ENCODE data around the gene RARB.

The RARB gene

DNA sequence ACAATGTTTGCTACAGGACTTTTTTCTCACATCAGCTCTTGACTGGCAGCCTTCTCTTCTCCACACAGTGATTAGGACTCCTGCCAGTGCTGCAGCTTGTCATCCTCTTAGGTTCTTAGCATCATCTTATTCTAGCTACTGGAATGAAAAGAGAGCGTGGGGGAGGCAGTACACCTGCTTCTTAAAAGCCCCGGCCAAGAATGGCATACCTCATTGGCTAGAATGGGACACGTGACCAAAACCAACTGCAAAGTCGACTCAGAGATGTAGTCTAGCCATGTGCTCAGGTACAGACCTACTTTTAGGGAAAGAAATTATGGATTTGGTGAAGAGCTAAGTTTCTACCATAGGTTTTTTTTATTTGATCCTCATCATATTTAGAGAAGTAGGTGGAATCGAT, 44.1 kb downstream of the RARB start:
- no peak for DNase-seq (ENCODE audit: low read depth in 2 of 2)

DNA sequence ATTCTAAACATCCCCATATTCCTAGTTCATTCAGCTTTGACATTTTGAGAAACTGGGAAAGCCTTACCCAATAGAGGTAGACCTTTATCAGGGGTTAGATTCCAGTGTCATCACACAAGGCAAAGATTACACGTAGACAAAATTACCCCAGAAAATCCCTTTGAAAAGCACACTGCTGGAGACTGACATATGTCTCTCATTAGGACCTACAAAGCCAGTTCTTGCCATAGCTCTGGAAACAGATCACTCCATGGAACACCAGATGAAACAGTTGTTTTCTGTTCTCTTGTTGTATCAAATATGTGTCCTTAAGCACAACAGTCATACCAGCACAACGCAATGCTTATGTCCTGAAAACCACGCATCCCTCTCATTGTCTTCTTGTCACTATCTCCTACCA, 44.7 kb downstream of the RARB start:
- no peak for DNase-seq (ENCODE audit: low read depth in 2 of 2)

DNA sequence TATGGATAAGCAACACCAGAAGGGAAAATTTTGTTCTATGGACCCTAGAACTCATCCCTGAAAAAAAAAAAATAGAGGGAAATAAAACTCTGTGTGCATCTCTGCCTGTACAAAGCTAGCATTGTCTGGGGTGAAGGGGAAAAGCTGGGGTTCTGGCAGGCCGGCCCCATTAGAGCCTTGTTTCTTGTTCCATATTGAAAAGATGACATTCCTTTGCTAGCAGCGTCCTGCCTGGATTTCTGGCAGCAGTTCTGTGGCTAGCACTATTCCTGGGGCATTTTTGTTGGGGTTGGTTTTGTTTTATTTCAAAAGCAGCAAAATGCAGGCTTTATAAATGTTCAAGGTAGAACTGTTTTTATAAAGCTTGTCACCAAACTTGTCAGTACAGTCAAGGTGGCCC, 45.2 kb downstream of the RARB start:
- no peak for DNase-seq (ENCODE audit: low read depth in 2 of 2)

DNA sequence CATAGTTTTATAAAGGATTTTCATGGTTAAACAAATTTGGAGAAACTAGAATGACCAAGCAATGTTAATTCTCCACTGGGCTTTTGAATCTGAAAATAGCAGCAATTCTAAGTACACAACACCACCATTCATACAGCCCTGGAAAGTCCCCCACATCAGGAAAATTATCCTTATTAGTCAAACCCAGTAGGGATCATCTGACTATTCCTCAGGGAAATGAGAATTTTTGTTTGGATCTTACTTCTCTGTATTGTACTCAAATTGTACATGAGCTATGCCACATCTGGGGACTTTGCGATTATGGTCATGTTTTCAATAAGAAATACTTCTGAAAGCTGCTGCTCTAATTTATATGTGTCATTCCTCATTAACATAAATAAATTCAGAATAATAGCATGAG, 46.0 kb downstream of the RARB start:
- DNase-seq (ENCODE audit: low read depth in 2 of 2) = no peak

DNA sequence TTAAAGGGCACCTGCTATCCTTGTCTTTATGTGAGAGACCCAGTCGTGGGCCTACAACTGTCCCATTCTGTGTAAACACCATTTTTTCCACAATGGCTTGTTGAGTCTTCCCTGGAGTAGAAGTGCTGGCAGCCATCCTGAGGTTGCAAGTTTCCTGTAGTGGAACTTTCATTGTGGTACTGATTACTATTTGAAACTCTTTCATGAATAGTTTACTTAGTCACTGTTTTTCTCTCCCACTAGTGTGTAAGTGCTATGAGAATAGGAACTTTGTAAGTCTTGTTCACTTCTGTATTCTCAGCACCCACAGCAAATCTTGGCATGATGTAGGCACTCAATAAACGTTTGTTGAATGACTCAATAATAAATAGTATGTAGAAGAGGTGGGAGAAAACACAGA, 48.6 kb downstream of the RARB start:
- no peak for DNase-seq (ENCODE audit: low read depth in 2 of 2)

DNA sequence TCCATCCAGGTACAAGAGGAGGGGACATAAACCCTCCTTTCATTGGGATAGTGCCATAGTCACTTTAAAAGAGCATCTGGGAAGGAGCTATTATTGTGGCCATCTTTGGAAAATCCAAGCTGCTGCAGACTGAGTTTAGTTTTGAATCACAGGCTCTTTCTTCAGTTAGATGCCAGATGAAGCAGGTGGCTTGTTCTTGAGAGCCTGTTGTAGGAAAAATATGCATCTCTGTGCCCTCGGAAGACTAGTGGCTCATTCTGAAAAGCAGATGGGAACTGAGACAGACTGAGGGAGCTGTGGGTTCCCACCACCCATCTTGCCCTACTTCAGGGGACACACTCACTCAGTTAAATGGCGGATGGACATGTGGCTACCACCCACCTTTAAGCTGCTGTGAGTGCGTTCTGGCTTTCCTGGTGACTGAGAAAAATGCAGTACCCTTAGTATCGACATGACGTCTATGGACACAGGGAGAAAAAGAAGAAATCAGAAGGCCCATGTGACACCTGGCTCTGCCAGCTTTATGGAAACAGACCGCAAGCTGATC, 50.2 kb downstream of the RARB start:
- DNase-seq (ENCODE audit: low read depth in 2 of 2) = no peak

DNA sequence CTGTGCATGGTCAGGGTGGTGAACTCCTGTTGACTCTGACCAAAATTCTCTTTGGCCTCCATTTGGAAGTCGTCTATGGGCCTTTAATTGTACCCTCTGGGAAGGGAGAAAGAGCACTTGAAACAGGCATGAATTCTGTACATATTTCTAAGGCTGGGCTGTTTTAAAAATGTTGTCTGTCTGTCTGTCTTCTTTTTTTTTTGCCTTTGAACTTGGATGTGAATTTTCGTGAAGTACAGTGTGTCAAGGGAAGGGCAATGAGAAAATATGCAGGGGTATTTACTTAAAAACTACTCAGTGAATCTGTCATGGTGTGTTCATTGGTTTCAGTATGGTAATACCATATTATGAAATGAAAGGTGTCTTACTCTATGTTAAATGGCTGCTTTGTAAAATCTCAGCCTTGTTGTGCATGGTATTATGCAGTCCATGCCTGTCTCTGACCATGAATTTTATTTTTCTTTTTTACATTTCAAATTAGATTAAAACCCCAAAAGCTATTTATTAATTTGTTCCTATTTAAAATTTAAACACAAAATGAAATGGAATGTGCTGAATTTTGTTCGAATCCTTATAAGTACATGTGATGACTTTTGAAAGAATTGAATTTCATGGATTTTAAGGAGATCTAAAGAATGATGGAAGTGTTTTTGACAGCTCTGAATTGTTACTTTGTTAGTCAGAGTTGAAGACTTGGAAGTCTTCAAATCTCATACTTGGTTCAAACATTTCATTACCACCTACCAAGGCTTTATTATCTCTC, 51.1 kb downstream of the RARB start:
- no peak for DNase-seq (ENCODE audit: low read depth in 2 of 2)

DNA sequence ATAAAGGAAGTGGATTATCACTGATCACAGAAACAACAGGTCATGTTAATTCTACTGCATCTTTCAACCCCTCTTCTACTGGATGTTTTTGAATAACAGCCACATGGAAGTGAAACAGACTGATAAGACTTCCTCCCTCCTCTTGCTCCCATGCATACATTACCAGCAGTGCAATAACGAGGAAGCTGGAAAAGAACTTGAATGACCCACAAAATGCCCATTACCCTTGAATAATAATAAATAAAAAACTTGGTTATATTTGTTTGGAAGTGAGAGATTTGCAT, 51.6 kb downstream of the RARB start:
- no peak for DNase-seq (ENCODE audit: low read depth in 2 of 2)

DNA sequence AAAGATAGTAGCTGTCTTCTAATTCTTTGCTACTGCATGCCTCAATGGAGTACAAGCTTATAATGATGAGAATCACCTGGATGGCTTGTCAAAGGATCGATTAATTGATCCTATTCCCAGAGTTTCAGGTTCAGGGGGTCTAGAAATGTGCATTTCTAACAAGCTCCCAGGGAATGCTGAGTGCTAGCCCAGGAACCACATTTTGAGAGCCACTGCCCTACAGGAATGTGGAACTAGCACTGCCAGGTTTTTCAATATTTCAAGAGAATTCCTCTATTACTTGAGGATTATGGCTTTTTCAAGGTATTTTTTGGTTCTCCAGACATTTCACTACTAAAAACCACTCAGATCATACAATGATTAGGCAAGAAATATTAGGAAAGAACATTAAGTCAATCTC, 52.7 kb downstream of the RARB start:
- DNase-seq (ENCODE audit: low read depth in 2 of 2) = no peak

DNA sequence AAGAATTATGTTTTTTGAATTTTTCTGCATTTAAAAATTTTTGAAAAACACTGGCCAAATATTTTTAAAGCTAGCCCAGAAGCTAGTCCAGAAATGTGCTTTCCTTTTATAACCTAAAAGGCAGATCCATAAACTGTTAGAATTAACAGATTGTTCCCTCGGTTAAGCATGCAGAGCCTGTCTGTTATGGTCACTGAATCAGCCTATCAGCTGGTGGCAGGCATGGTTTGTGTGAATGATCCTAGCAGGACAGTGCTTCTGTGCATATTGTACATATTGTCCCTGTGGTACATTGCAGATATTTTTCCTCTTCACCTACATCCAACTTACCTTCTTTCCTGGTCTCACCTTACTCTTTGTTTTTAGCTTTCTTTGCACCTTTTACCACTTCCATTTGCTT, 53.3 kb downstream of the RARB start:
- DNase-seq (ENCODE audit: low read depth in 2 of 2) = no peak

DNA sequence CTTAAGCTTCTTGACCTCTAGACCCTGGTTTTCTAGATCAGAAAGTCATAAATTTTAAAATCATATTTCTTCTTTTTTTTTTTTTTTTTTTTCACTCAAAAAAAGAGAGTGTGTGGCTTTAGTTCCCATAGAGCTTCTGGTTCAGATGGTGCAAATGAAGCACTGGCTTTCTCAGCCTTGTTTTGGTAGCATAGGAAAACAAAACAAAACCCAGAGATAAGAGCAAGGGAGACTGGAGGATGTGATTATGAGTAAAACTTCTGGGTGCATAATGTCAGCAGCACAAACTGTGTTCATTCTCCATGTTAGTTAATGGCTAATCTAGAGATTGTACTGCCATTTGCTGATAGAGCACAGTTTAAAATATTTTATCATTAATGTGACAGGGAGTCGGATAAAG, 55.4 kb downstream of the RARB start:
- DNase-seq (ENCODE audit: low read depth in 2 of 2) = no peak

DNA sequence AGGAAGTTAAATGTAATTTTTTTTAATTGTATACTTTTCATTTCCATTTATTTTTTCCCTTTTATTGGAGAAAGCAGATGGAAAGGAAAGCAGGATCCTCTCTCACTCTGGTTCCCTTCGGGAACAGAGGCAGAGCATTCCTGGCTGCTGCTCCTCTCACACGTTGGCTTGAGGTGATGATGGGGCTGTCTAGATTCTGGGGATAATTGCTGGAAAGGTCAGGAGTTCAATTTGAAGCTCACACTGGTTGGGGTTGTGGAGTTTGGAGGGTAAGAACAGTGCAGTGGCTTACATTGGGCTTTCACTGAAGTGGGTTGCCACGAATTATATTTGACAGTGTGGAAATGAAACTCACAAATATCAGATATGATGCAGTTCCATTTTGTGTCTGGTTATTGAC, 57.6 kb downstream of the RARB start:
- DNase-seq (ENCODE audit: low read depth in 2 of 2) = no peak

DNA sequence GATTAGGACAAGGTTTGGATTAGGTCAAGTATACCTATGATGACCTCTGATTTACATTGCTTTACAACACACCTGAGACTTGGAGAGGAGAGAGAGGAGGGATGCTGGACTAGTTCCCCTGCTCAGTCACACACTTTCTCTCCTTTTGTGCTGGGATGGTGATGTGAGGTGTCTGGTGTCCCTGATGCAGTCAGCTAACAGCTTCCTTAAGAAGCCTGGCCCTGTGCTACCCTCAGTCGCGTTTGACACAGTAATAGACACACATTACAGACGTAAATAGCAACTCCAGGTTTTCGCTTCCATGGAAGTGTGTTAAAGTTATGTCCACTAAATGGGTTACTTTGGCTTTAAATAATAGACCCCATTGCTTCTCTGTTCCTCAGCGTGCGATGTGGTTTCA, 58.9 kb downstream of the RARB start:
- DNase-seq (ENCODE audit: low read depth in 2 of 2) = no peak

DNA sequence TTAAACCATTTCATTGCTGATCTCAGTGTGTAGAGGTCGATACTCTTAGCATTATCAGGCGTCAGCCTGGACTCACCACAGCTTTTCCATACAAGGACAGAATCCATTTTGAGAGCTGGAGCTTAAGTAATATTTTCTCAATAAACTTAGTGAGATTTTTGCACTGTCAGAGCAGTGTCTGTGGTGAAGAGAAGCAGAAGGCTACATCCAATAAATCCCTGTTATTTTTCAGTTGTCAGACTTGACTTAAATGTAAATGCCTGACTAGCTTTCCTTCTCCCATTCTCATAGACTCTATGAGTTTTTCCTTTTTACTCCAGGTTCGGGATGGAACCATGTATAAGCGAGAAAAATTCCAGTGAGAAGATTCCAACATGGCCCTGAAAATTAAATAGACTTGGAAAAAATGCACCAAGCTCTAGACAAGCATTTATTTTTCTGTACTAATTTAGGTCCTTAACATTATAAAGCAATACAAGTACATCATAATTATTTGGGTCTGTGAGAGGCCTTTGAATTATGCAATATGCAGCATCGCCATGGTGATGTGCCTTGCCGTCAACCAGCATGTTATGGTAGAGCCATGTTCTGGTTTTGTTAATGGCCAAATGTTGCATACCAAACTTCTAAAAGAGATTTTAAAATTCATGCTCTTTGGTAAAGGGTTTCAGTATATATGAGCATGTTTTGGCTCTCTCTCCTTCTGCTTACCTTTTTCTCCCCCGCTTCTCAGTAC, 62.0 kb downstream of the RARB start:
- no peak for DNase-seq (ENCODE audit: low read depth in 2 of 2)

DNA sequence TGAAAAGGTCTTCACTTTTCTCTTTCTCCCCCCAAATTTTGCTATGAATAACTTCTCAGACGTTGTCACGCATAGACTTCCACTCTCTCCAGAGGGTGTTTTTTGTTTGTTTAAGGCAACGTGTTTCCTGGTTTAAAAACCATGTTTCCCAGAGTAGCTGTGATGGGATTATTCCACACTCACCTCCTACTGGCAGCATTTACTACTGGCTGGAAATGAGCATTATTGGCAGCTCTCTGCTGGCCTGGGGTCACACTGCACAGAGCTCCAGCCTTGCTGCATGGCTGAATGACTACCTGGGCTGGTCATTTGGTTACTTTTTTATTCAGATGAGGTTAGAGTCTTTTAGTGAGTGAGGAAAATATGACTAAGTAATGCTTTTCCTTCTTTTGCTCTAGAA, 65.2 kb downstream of the RARB start:
- DNase-seq (ENCODE audit: low read depth in 2 of 2) = no peak

DNA sequence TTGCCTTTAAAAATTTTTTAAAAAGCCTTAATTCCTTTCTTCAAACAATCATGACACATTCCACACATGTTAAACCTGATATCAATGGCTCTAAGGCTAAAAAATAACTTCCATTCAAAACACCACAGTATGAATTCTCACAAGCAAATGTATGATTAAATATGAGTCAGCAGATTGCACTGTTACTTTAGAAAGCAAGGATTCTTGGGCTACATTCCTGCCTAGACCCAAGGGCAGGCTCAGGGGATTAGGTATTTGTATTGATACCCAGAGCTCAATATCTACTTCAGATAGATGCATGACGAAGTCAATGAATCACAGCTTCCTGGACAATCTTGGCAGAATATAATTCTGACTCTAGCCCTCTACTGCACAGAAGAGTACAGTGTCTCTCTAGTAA, 65.7 kb downstream of the RARB start:
- no peak for DNase-seq (ENCODE audit: low read depth in 2 of 2)

DNA sequence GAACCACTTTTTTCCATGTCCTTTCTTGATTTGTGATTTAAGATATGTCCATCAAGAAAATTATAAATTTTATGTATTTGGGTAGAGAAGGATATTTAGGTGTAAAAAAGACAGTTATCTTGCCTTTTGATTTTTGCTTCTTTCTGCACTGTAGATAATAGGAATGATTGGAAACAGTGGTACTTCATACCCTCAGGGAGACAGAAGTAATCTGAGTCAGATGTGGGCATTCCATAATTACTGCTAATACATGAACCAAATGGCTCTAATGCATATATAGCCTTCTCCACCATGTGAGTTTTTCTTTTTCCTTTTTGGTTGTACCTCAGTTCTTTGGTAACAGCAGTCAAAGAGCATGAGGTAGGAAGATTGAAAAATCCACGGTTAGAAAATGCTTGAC, 67.2 kb downstream of the RARB start:
- no peak for DNase-seq (ENCODE audit: low read depth in 2 of 2)

DNA sequence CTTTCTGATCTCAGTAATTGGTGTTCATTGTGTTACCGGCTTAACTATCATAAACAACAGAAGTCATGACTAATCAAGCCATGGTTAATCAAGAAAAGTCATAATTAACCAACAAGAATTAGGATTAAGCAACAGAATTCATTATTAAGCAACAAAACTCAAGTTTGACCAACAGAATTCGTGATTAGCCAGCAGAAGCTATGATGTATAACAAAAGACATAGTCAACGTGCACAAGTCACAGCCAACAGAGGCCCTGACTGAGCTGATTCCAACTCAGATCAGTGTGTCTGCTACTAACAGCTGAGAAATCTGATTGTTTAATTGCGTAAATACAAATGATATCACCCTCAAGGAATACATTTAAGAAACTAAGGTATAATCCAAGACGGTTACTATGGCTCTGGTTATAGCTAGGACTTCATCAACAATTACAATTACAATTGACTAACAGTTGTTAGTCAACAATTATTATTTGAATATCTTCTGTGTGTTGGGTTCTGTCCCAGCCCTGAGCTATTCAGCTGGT, 67.7 kb downstream of the RARB start:
- no peak for DNase-seq (ENCODE audit: low read depth in 2 of 2)

DNA sequence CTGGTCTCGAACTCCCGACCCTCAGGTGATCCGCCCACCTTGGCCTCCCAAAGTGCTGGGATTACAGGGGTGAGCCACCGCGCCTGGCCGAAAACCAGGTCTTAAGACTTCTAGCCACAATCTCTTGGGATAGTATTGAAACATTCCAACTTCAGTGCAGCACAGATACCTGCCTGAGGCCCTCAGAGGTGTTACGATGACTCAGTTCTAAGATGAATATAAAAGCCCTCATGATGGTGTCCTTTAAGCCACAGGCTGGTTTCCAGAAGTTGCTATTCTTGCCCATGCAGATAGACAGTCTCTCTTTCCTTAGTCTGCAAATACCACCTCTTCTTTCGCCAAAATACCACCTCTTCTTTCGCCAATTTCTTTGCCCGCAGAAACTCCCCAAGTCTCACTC, 69.0 kb downstream of the RARB start:
- no peak for DNase-seq (ENCODE audit: low read depth in 2 of 2)

DNA sequence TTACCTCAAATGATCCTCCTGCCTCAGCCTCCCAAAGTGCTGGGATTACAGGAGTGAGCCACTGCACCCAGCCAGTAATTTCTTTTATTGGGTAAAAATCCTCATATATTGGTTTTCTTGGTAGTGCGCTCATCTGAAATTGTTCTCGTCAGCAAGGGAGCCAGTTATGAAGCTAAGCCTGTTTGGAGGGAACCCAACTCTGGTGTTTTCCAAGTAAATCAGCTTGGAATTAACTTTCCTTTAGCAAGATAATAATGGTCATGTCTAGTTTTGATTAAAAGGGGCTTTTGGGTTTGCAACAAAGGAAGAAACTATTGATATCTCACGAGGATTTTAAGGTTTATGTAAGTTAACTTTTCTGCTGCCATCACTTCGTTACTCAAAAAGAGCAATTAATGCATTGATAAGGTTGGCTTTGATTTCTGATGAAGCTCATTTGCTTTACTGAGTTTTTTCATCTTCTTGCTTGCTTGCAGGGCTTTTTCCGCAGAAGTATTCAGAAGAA, 72.7 kb downstream of the RARB start:
- DNase-seq (ENCODE audit: low read depth in 2 of 2) = no peak

DNA sequence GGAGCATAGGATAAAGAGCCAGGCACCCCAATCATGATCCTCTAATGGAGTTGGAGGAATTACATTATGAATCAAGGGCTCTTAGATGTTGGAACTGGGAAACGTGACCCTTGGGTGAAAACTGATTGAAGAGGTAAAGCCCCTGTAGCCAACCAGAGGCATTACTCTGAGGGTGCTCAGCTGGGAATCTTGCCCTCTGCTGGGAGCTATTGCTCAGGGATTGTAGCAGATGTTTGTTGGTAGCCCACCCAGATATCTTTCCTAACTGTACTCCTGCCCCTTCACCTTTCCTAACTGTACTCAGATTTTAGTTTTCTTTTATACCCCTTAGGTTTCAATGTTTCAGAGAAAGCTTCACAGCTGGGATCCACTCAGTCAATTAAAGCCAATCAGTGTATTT, 74.2 kb downstream of the RARB start:
- DNase-seq (ENCODE audit: low read depth in 2 of 2) = no peak

DNA sequence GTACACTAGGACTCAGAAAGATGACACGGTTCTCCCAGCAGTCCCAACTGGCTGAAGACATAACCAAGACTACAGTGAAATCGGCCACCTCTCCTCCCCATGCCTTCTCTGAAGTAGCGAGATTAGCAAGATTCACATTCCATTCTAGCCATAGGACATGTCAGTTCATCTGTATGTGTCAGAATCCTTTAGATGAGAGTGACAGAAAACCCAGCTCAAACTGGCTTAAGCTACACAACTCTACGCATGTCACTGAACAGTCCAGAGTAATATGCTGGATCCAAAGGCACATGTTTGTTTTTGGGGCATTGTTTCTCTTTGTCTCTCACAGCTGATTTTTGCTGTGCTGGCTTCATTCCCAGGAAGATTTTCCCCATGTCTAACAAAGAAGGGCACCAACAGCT, 75.8 kb downstream of the RARB start:
- DNase-seq (ENCODE audit: low read depth in 2 of 2) = no peak

DNA sequence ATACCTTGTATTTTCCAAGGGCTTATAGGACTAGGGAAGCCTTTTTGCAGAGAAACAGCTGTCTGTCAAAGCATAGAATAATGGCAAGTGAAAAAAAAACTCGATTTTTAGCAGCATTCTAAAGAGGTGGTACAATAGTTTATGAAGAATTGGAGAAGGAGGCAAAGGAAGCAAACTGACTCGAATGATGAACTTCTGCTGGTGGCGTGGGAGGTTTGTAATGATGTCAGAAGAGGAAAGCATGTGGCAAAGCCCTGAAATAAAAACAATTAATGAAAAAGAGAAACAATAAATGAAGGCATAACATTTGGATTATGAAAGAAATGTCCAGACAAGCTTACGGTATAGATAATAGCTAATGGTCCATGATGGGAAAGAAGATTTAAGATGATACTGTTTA, 77.5 kb downstream of the RARB start:
- DNase-seq (ENCODE audit: low read depth in 2 of 2) = no peak

All from stimulated activated CD4-positive, alpha-beta T cell treated with anti-CD3 and anti-CD28 coated beads, Interleukin-12 subunit alpha, Interleukin-12 subunit beta, amount 100 ng/mL, for 24 hours (primary cell).